GM12875 (cell line): ENCODE measurements around the gene LRBA.
"Not testable (repeated sequence)": the region's sequence is repeated elsewhere in the genome, so short reads cannot be mapped to it uniquely, and the experiment has no call there.

ENCODE experiments used
- H3K4me3 ChIP-seq: one replicate; pipeline ENCODE4 v1.5.1; 2011; ENCODE audit warnings: low read depth, low read length, control low read depth
- CTCF ChIP-seq: IDR thresholded peaks from 2 replicates; pipeline ENCODE4 v1.5.1; 2011; ENCODE audit warnings: low read depth, mild to moderate bottlenecking, control low read depth, inconsistent platforms, low read length, moderate library complexity, borderline replicate concordance; ENCODE audit not compliant: insufficient read depth

LRBA gene

GRCh38 chr4:151014521-151015458 lies at the start of gene LRBA:
Gene LRBA, minus strand, starts transcription at chr4:151015284. Its CDS starts 642 bp downstream, at chr4:151014642.
- no peak for TF ChIP-seq CTCF
- H3K4me3 ChIP-seq, result peak within 1 kb of the TSS; percentile 88

GRCh38 chr4:151063143-151063542 lies 48.1 kb upstream of the LRBA start:
- not testable (repeated sequence) for H3K4me3 ChIP-seq

- no peak for TF ChIP-seq CTCF
- H3K4me3 ChIP-seq, result no peak overlapping the region
Measured at GRCh38 chr4:151055539-151055938, 40.5 kb upstream of the LRBA start.

- TF ChIP-seq CTCF, result no peak
- H3K4me3 ChIP-seq, result no peak overlapping the region
Measured at GRCh38 chr4:151052785-151053184, 37.7 kb upstream of the LRBA start.

GRCh38 chr4:151049430-151049884 lies 34.4 kb upstream of the LRBA start:
- TF ChIP-seq CTCF, result no peak
- H3K4me3 ChIP-seq, result no peak overlapping the region

GRCh38 chr4:151048913-151049312 lies 33.8 kb upstream of the LRBA start:
- no peak overlapping the region for H3K4me3 ChIP-seq
- TF ChIP-seq CTCF, result no peak

- no peak overlapping the region for H3K4me3 ChIP-seq
- no peak for TF ChIP-seq CTCF
Measured at GRCh38 chr4:151046609-151047008, 31.5 kb upstream of the LRBA start.
